GM13977 (cell line): ENCODE results near the gene RAC2.

Experiments
- DNase-seq: peaks from one replicate; pipeline ENCODE4 v3.0.0; 2012; ENCODE audit warnings: low spot score
- in situ Hi-C: fragments of 300-500 bp; cut with MboI; formaldehyde crosslinking; loops from one replicate; pipeline ENCODE4 v1.12.0; 2022; ENCODE audit warnings: low sequenced_read_pairs, low pct_unique_long_range_greater_than_20kb, mixed read lengths, inconsistent platforms; ENCODE audit not compliant: unreplicated experiment
- TF ChIP-seq, protein P1 (sequence below): IDR thresholded peaks from 2 replicates; pipeline ENCODE4 v1.5.1; 2012; ENCODE audit warnings: mild to moderate bottlenecking, control low read depth; ENCODE audit not compliant: insufficient read depth; ENCODE audit errors: extremely low read depth, missing control alignments

RAC2 gene

DNA sequence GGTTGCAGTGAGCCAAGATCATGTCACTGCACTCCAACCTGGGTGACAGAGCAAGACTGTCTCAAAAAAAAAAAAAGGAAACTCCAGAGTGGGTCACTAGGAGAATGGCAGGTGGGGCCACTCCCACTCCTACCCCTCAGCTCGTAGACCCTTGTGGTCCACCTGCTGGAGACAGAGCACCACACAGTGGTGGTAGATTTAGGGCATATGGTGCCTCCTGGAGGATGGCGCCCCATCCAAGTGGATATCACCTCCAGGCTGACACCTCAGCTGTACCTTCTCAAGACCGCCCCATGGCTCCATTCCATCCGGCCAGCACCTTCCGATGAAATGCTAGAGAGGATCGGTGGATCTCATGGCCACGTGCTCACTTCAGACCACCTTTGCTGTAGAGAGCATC, 44.5 kb upstream of the RAC2 start:
- TF ChIP-seq, protein P1, sequence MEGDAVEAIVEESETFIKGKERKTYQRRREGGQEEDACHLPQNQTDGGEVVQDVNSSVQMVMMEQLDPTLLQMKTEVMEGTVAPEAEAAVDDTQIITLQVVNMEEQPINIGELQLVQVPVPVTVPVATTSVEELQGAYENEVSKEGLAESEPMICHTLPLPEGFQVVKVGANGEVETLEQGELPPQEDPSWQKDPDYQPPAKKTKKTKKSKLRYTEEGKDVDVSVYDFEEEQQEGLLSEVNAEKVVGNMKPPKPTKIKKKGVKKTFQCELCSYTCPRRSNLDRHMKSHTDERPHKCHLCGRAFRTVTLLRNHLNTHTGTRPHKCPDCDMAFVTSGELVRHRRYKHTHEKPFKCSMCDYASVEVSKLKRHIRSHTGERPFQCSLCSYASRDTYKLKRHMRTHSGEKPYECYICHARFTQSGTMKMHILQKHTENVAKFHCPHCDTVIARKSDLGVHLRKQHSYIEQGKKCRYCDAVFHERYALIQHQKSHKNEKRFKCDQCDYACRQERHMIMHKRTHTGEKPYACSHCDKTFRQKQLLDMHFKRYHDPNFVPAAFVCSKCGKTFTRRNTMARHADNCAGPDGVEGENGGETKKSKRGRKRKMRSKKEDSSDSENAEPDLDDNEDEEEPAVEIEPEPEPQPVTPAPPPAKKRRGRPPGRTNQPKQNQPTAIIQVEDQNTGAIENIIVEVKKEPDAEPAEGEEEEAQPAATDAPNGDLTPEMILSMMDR = no peak
- in situ Hi-C loops = no loop called here
- DNase-seq = no peak

- DNase-seq = no peak
- in situ Hi-C loops = no loop called here
- TF ChIP-seq, protein P1 = no peak
These were observed 43.5 kb upstream of the RAC2 start for GRCh38 chr22:37287550-37287951.

DNA sequence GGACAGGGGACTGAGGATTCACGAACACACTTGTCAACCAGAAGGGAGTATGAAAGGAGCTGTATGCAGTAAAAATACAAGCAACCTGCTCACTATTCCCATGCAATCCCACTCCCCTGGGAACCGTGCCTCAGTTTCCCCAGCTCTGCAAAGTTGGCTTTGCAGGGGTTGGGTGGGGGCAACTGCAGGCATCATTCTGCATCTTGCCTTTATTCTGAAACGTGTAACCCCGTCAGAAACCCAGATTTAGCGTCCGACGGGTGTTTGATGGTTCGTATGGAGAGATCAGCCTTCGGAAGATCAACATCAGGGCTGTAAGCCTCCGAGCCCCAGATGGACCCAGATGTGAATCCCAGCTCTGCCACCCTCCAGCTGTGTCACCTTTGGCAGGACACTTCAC, 41.9 kb upstream of the RAC2 start:
- no peak for DNase-seq
- TF ChIP-seq, protein P1 = no peak
- in situ Hi-C loops = no loop called here

DNA sequence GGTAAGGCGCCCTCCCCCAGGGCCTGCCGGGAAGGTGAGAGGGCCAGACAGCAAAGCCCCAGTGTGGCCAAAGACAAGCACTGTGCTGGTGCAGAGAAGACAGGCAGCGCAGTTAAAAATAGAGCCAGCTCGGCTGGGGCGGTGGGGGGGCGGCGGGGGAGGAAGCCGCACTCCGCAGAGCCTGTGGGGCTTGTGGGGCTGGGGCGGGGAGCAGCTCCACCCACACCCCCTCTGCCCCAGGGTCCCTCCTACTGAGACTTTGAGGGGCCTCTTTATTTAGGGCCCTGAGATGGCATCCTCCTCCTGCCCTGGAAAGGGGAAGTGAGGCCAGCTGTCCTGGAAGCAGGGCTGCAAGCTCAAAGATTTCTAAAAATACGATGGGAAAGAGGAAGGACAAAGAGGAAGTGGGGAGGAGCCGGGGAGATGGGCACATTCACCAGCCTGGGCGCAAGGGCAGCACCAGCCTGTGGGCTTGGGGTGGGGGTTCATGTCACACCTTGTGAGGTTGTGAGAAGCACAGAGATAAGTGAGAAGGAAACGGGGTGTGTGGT, 40.8 kb upstream of the RAC2 start:
- TF ChIP-seq, protein P1 = no peak
- DNase-seq = peak; percentile 76
- in situ Hi-C loops = no loop called here

GRCh38 chr22:37284126-37284804, 40.2 kb upstream of the RAC2 start:
- TF ChIP-seq, protein P1 = no peak
- DNase-seq = no peak
- in situ Hi-C loops = no loop called here

GRCh38 chr22:37283393-37283937, 39.4 kb upstream of the RAC2 start:
- in situ Hi-C loops = no loop called here
- no peak for DNase-seq
- TF ChIP-seq, protein P1 = peak; percentile 57
